ENCODE data around the gene CPNE8.
"Not testable (repeated sequence)": the region's sequence is repeated elsewhere in the genome, so short reads cannot be mapped to it uniquely, and the experiment has no call there.

DNA sequence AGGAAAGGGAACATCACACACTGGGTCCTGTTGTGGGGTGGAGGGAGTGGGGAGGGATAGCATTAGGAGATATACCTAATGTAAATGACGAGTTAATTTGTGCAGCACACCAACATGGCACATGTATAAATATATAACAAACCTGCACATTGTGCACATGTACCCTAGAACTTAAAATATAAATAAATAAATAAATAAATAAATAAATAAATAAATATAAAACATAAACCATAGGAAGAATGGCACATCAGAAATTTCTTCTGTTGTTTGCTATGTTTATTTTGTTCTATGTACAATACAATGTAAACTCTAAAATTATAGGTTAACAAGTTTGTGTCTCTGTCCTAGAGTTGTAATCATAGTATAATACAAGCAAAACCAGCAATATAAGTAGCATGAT, 162.9 kb downstream of the CPNE8 start:
- not testable (repeated sequence) for TF ChIP-seq CTCF (optimal IDR thresholded peaks at IDR 0.05 in 1 of 3, IDR thresholded peaks at IDR 0.05 in 1 of 3, conservative IDR thresholded peaks at IDR 0.05 in 1 of 3; ENCODE audit: extremely low read depth in 1 of 3, insufficient read depth in 2 of 3, low read length in 3 of 3); EZH2 (IDR thresholded peaks at IDR 0.05; ENCODE audit: low read length)
